GM12878 (cell line): Measurements from ENCODE around the gene CLEC16A. TPM values are rescaled to one million over a fixed set of nuclear protein-coding genes. Genes with fewer than 3 reads are reported as not detected.

ENCODE experiments used
- ATAC-seq: fragments of 200-7000 bp; cut with Tn5 transposase; 3 replicates; pipeline ENCODE4 v1.9.1; 2020; ENCODE audit warnings: mild to moderate bottlenecking, moderate library complexity
- BruUV-seq: library from RNA; stranded (reverse); fragments of 400-500 nt; replicated peaks from 2 replicates; lab custom pipeline; 2021; lab: Mats Ljungman, UMichigan
- CTCF ChIA-PET: fragments of 300-600 bp; sonication (Branson Sonifier 250); formaldehyde crosslinking; extraction: SDS; loops from one replicate; lab custom pipeline; 2021; ENCODE audit warnings: inconsistent platforms; lab: Yijun Ruan, JAX
- POLR2A ChIA-PET: fragments of 350-600 bp; formaldehyde crosslinking; extraction: SDS; loops from one replicate; lab custom pipeline; 2021; ENCODE audit warnings: inconsistent platforms; lab: Charles Lee
- RAD21 ChIA-PET: fragments of 300-600 bp; sonication (Branson Sonifier 250); formaldehyde crosslinking; loops from one replicate; lab custom pipeline; 2023; ENCODE audit warnings: antibody characterized with exemption; ENCODE audit not compliant: unreplicated experiment; lab: Charles Lee
- SMC1A ChIA-PET: fragments of 300-600 bp; sonication (Branson Sonifier 250); formaldehyde crosslinking; loops from one replicate; lab custom pipeline; 2023; ENCODE audit not compliant: unreplicated experiment, uncharacterized antibody; lab: Charles Lee
- DNase-seq: peaks from one replicate; pipeline ENCODE4 v3.0.0-alpha.2; 2011; ENCODE audit warnings: low read depth, low spot score
- FAIRE-seq: peaks from 3 replicates; lab custom pipeline; 2011; peaks lifted over from hg19 to GRCh38; lab: Jason Lieb, UNC
- H2AFZ ChIP-seq: 2 replicates; pipeline ENCODE4 v1.6.0; 2011; ENCODE audit warnings: low read depth, low read length, control low read depth; ENCODE audit not compliant: control insufficient read depth
- H3K27ac ChIP-seq: 2 replicates; pipeline ENCODE4 v1.5.1; 2011; ENCODE audit warnings: control low read depth; ENCODE audit not compliant: control insufficient read depth, insufficient read depth
- H3K27me3 ChIP-seq, 2 experiments: replicated peaks in 1 of 2; 2 replicates each; pipeline versions ENCODE4 v1.6.0 to v1.6.1; 2011; ENCODE audit warnings: low read length in 1 of 2; ENCODE audit not compliant: control insufficient read depth in 2 of 2, insufficient read depth in 2 of 2
- H3K36me3 ChIP-seq, 2 experiments: 2 replicates each; pipeline ENCODE4 v1.5.1; 2011; ENCODE audit warnings: low read length in 1 of 2; ENCODE audit not compliant: control insufficient read depth in 2 of 2, insufficient read depth in 2 of 2
- H3K4me1 ChIP-seq: 2 replicates; pipeline ENCODE4 v1.6.1; 2011; ENCODE audit warnings: mild to moderate bottlenecking, low read length, moderate library complexity, mixed read lengths; ENCODE audit not compliant: control insufficient read depth, insufficient read depth
- H3K4me2 ChIP-seq: 2 replicates; pipeline ENCODE4 v1.6.0; 2011; ENCODE audit warnings: control low read depth; ENCODE audit not compliant: control insufficient read depth, insufficient read depth
- H3K4me3 ChIP-seq: fragments of 200-600 bp; sonication (generic); 2 replicates; pipeline ENCODE4 v1.5.1; 2016
- H3K79me2 ChIP-seq: 2 replicates; pipeline ENCODE4 v1.6.0; 2011; ENCODE audit warnings: low read length; ENCODE audit not compliant: control insufficient read depth, insufficient read depth
- H3K9ac ChIP-seq: 2 replicates; pipeline ENCODE4 v1.8.0; 2011; ENCODE audit warnings: low read length, control low read depth, mixed read lengths; ENCODE audit not compliant: control insufficient read depth, insufficient read depth
- H3K9me3 ChIP-seq: replicated peaks from 3 replicates; pipeline ENCODE4 v1.5.1; 2011; ENCODE audit warnings: mild to moderate bottlenecking, low read length; ENCODE audit not compliant: control insufficient read depth, insufficient read depth
- H4K20me1 ChIP-seq: 2 replicates; pipeline ENCODE4 v1.6.0; 2011; ENCODE audit not compliant: control insufficient read depth, insufficient read depth
- ATF2 ChIP-seq: IDR thresholded peaks from 2 replicates; pipeline ENCODE4 v1.6.1; 2012; ENCODE audit warnings: low read length, inconsistent platforms
- CEBPZ ChIP-seq: fragments of 150-350 bp; IDR thresholded peaks from 2 replicates; pipeline ENCODE4 v1.6.1; 2016; ENCODE audit warnings: low read depth, low read length
- CTCF ChIP-seq, 3 experiments: IDR thresholded peaks in 2 of 3; conservative IDR thresholded peaks in 1 of 3; 2 replicates each; pipeline ENCODE4 v1.5.1; 2011; ENCODE audit warnings: low read depth in 3 of 3, low read length in 3 of 3, mild to moderate bottlenecking in 3 of 3, control low read depth in 2 of 3, moderate library complexity in 2 of 3, inconsistent platforms in 1 of 3, mixed read lengths in 1 of 3; ENCODE audit not compliant: control insufficient read depth in 2 of 3, insufficient read depth in 1 of 3; ENCODE audit errors: extremely low read depth in 1 of 3
- ESRRA ChIP-seq: IDR thresholded peaks from 2 replicates; pipeline ENCODE4 v1.6.1; 2012; ENCODE audit warnings: mild to moderate bottlenecking, low read length, improper control_type of control experiment
- FOXK2 ChIP-seq: fragments of 450-650 bp; IDR thresholded peaks from 2 replicates; pipeline ENCODE4 v1.6.1; 2017; ENCODE audit warnings: mild to moderate bottlenecking, moderate library complexity
- FOXM1 ChIP-seq: IDR thresholded peaks from 2 replicates; pipeline ENCODE4 v1.6.1; 2012; ENCODE audit warnings: low read depth, mild to moderate bottlenecking, inconsistent platforms, low read length, moderate library complexity
- MAX ChIP-seq: IDR thresholded peaks from 2 replicates; pipeline ENCODE4 v1.6.1; 2012; ENCODE audit warnings: low read depth, low read length, improper control_type of control experiment
- MTA2 ChIP-seq: fragments of 450-650 bp; IDR thresholded peaks from 2 replicates; pipeline ENCODE4 v1.6.1; 2016; ENCODE audit warnings: low read depth, mild to moderate bottlenecking, moderate library complexity
- NFXL1 ChIP-seq: fragments of 450-650 bp; IDR thresholded peaks from 2 replicates; pipeline ENCODE4 v1.6.1; 2017; ENCODE audit warnings: antibody characterized with exemption, mild to moderate bottlenecking, borderline replicate concordance
- TAF1 ChIP-seq: IDR thresholded peaks from 2 replicates; pipeline ENCODE4 v1.6.1; 2011; ENCODE audit warnings: mild to moderate bottlenecking, low read depth, low read length, borderline replicate concordance
- WRNIP1 ChIP-seq: IDR thresholded peaks from 2 replicates; pipeline ENCODE4 v1.6.1; 2011; ENCODE audit warnings: low read depth, low read length, improper control_type of control experiment, borderline replicate concordance
- ZNF687 ChIP-seq: fragments of 450-650 bp; IDR thresholded peaks from 2 replicates; pipeline ENCODE4 v1.6.1; 2017; ENCODE audit warnings: mild to moderate bottlenecking, moderate library complexity
- ZZZ3 ChIP-seq: IDR thresholded peaks from 2 replicates; pipeline ENCODE4 v1.6.1; 2011; ENCODE audit warnings: low read depth; ENCODE audit not compliant: control insufficient read depth, insufficient read length
- whole genome bisulfite sequencing: methylation state at CpG from one replicate; pipeline ENCODE4 v1.1.6; 2016; ENCODE audit warnings: low lambda C conversion rate; ENCODE audit not compliant: insufficient replicate concordance, insufficient coverage; ENCODE audit errors: missing lambda C conversion rate; 5-methylcytosine and 5-hydroxymethylcytosine counted together
- in situ Hi-C: fragments of 300-500 bp; cut with MboI; formaldehyde crosslinking; loops from 9 replicates; pipeline ENCODE4 v1.14.3; 2018; ENCODE audit warnings: mixed read lengths
- intact Hi-C: fragments of 100-400 bp; cut with micrococcal nuclease; formaldehyde crosslinking; loops from one replicate; pipeline ENCODE4 v1.14.2; 2022; ENCODE audit not compliant: unreplicated experiment
- polyA plus RNA-seq, 11 experiments: library from polyadenylated mRNA; depleted of rRNA in 4 of 11; unstranded in 6 of 11; stranded (reverse) in 5 of 11; fragments of >200 nt; fragmentation: Nextera tagmentation in 4 of 11; fragmentation: Illumina TruSeq in 1 of 11; extraction: Ambion mirVana in 4 of 11; extraction: Trizol in 1 of 11; gene quantifications; 1 replicate in 1 of 11; 2 replicates in 10 of 11; pipeline versions ENCODE4 v1.2.1 to v1.2.3, GENCODE V29; 2011 to 2016; ENCODE audit warnings: inconsistent platforms in 2 of 11, missing spikeins in 2 of 11, low read depth in 1 of 11
- total RNA-seq, 4 experiments: library from RNA; depleted of rRNA in 3 of 4; stranded (reverse); fragments of >200 nt in 3 of 4; fragmentation: Illumina TruSeq in 1 of 4; extraction: Trizol in 1 of 4; gene quantifications; 2 replicates each; pipeline versions ENCODE4 v1.2.1 to v1.2.3, GENCODE V29; 2013 to 2021

CLEC16A gene
- total and polyA plus RNA-seq, 10 of the 15 experiments (the other 5 are each of a cell fraction or from before 2014, with no cell fraction given), result 1.5 to 28.8 (median 19.2) TPM

GRCh38 chr16:11060364-11060763 lies 116.0 kb downstream of the CLEC16A start:
- 90% methylated on average over 4 of the region's 4 CpGs for WGBS
- peaks cover 5% of the 10 kb centered on the region; the same call in 1 of the 2 replicates for H3K4me1 ChIP-seq
- H3K79me2 ChIP-seq, result no peaks in the 10 kb centered on the region
- H3K9ac ChIP-seq, result no peak overlapping the region
- no peak overlapping the region for H3K4me3 ChIP-seq
- in situ Hi-C loops, result no loop called here
- H4K20me1 ChIP-seq, result no peaks in the 10 kb centered on the region
- CTCF ChIA-PET, result interaction anchor here (0.9 kb wide), 1 partner anchor 96 kb away, joined by 3 read pairs; no protein-coding TSS in a partner anchor
- no peaks in the 10 kb centered on the region for H3K9me3 ChIP-seq
- no peak overlapping the region for H2AFZ ChIP-seq
- no peak for ATAC-seq
- no peaks in the 10 kb centered on the region for H3K27me3 ChIP-seq
- H3K27ac ChIP-seq, result no peak overlapping the region
- RAD21 ChIA-PET, result no interaction called here
- intact Hi-C loops, result no loop called here
- H3K4me2 ChIP-seq, result no peak overlapping the region
- no peak for DNase-seq
- SMC1A ChIA-PET, result no interaction called here
- POLR2A ChIA-PET, result interaction anchor here (0.5 to 1.5 kb wide), 2 partner anchors 15 to 503 kb away, joined by 5 read pairs; no protein-coding TSS in a partner anchor
- peaks cover 6 to 13% of the 10 kb centered on the region in 2 experiments for H3K36me3 ChIP-seq
- no peak for FAIRE-seq
- BruUV-seq, result no TSS peak
- no peak for TF ChIP-seq MAX
- TF ChIP-seq ESRRA, result no peak
- TF ChIP-seq TAF1, result no peak
- no peak for TF ChIP-seq MTA2
- no peak for TF ChIP-seq NFXL1
- no peak for TF ChIP-seq WRNIP1
- no peak for TF ChIP-seq CEBPZ
- TF ChIP-seq ZZZ3, result no peak
- TF ChIP-seq ZNF687, result no peak
- no peak for TF ChIP-seq FOXM1
- no peak for TF ChIP-seq ATF2
- TF ChIP-seq CTCF (IDR thresholded peaks at IDR 0.05 in 2 of 3, conservative IDR thresholded peaks at IDR 0.05 in 1 of 3; ENCODE audit: control insufficient read depth in 2 of 3, extremely low read depth in 1 of 3, insufficient read depth in 1 of 3, low read depth in 3 of 3, low read length in 3 of 3), result no peak
- TF ChIP-seq FOXK2, result no peak
